Esophagus squamous epithelium (tissue), 5 donors: Measurements from ENCODE around the gene MRPS23. TPM values are rescaled to one million over a fixed set of nuclear protein-coding genes. Genes with fewer than 3 reads are reported as not detected.

Experiments
- DNase-seq: peaks from one replicate; lab custom pipeline; 2025; lab: John Stamatoyannopoulos, UW
- H3K27ac ChIP-seq, 4 donors: fragments of 200-600 bp; sonication (generic); one replicate each; pipeline ENCODE4 v1.5.1; 2016 to 2019; ENCODE audit warnings: mild to moderate bottlenecking in 1 of 4
- H3K27me3 ChIP-seq, 4 donors: fragments of 200-600 bp; sonication (generic); 1 replicate in 3 of 4; 2 replicates in 1 of 4; pipeline versions ENCODE4 v1.5.1 to v1.6.0; 2017 to 2021; ENCODE audit warnings: antibody characterized with exemption in 1 of 4
- H3K36me3 ChIP-seq, 3 donors: fragments of 200-600 bp; sonication (generic); one replicate each; pipeline ENCODE4 v1.5.1; 2016 to 2019
- H3K4me1 ChIP-seq, 3 donors: fragments of 200-600 bp; sonication (generic); one replicate each; pipeline ENCODE4 v1.5.1; 2017 to 2019
- H3K4me3 ChIP-seq, 4 donors: fragments of 200-600 bp; sonication (generic); 1 replicate in 3 of 4; 2 replicates in 1 of 4; pipeline ENCODE4 v1.5.1; 2016 to 2019; ENCODE audit warnings: mild to moderate bottlenecking in 2 of 4, moderate library complexity in 1 of 4
- H3K9me3 ChIP-seq, 3 donors: fragments of 200-600 bp; sonication (generic); one replicate each; pipeline ENCODE4 v1.5.1; 2016 to 2019
- POLR2A ChIP-seq, 4 donors: fragments of 450-650 bp; IDR thresholded peaks; one replicate each; pipeline ENCODE4 v1.6.1; 2017; ENCODE audit warnings: antibody characterized with exemption in 4 of 4, mild to moderate bottlenecking in 4 of 4, moderate library complexity in 3 of 4
- WGBS, 2 donors: methylation state at CpG; one replicate each; pipeline ENCODE4 v1.1.5; 2018; 5-methylcytosine and 5-hydroxymethylcytosine counted together
- intact Hi-C: fragments of 100-400 bp; cut with DNase I; formaldehyde crosslinking; loops from one replicate; pipeline ENCODE4 v1.15.0; 2022
- total RNA-seq, 4 donors: library from RNA; depleted of rRNA; stranded (reverse); fragments of >200 nt; gene quantifications; one replicate each; pipeline ENCODE4 v1.1.0, GENCODE V29; 2016
- TF ChIP-seq, protein P1 (sequence below), 6 experiments: fragments of 450-650 bp in 4 of 6; fragments of 200-600 bp in 2 of 6; sonication (generic) in 2 of 6; IDR thresholded peaks; one replicate each; pipeline ENCODE4 v1.5.1; 2016 to 2019; ENCODE audit warnings: antibody characterized with exemption in 6 of 6, mild to moderate bottlenecking in 4 of 6, moderate library complexity in 4 of 6
- donor health status: DM: yes; HTN: yes; CAD: no.

MRPS23 gene
- total RNA-seq, 4 donors from 2014 or later, result 9.9 to 25.2 (median 20.8) TPM

DNA sequence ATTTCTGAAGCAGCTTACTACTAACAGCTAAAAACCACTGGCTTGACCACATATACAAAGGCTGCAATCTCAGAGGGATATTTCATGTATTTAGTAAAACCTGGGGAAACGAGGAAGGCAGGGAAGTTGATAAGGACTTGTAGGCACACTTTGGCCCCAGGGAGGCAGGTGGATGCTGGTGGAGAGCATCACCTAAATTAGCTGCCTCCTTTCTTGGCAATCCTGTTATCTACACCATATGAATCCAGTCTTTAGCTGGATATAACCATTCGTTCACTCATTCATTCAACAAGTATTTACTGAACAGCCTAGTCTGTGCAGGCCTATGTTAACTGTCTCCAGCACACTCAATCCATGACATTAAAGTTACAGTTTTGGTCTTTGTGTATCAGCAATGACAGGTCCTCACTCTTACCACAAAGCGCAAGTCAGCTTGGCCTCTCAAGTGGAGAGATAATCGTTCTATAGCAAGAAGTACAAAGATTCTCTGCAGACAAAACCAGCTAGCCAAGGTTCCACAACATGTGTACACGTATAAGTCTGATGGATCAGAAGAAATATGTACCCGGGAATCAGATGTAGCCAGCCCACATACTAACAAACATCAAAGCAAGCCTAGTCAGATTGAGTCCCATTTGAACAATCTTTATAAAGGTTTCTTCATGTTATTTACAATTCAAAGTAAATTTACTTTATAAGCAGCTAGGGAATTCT is 10.8 kb downstream of the MRPS23 start:
- Histone ChIP-seq H3K36me3 (peaks cover 0 to 55% (median 26%) of the 10 kb centered on the region in 3 donors), H3K9me3 (no peaks in the 10 kb centered on the region), H3K4me1 (peaks cover 0 to 15% (median 1%) of the 10 kb centered on the region in 3 donors), H3K27ac (no peak overlapping the region), H3K4me3 (no peak overlapping the region), H3K27me3 (no peaks in the 10 kb centered on the region)
- 70 to 72% methylated on average over 6 of the region's 6 CpGs for WGBS, 2 donors
- no peak for DNase-seq
- TF ChIP-seq, protein P1, sequence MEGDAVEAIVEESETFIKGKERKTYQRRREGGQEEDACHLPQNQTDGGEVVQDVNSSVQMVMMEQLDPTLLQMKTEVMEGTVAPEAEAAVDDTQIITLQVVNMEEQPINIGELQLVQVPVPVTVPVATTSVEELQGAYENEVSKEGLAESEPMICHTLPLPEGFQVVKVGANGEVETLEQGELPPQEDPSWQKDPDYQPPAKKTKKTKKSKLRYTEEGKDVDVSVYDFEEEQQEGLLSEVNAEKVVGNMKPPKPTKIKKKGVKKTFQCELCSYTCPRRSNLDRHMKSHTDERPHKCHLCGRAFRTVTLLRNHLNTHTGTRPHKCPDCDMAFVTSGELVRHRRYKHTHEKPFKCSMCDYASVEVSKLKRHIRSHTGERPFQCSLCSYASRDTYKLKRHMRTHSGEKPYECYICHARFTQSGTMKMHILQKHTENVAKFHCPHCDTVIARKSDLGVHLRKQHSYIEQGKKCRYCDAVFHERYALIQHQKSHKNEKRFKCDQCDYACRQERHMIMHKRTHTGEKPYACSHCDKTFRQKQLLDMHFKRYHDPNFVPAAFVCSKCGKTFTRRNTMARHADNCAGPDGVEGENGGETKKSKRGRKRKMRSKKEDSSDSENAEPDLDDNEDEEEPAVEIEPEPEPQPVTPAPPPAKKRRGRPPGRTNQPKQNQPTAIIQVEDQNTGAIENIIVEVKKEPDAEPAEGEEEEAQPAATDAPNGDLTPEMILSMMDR (IDR thresholded peaks at IDR 0.05), result no peak
- TF ChIP-seq POLR2A (IDR thresholded peaks at IDR 0.05), result no peak
- intact Hi-C loops, result loop anchor here (10.0 kb wide), 1 partner anchor 714 kb away; no protein-coding TSS in a partner anchor

DNA sequence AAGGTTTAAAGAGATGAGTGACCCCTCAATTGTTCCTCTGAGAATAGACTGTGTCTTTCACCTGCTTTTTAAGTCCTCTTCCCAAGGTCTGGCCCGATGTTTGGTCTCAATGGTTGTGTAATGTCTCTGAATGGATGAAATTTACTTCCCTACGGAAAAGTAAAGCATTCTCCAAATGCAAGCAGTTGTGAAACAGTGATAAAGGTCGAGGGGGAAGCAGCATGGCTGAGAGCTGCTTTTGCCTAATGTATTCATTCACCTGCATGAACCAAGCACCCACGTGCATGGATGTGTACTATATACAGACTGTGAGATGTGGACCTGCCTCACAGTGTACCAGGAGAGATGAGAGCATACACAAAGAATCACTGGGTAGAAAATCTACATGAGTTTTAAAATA is 11.4 kb downstream of the MRPS23 start:
- H3K36me3 ChIP-seq, result peaks cover 0 to 55% (median 26%) of the 10 kb centered on the region in 3 donors
- H3K27ac ChIP-seq, result no peak overlapping the region
- H3K4me1 ChIP-seq, result peaks cover 0 to 21% (median 7%) of the 10 kb centered on the region in 3 donors
- 57 to 71% methylated on average over 4 of the region's 4 CpGs for WGBS, 2 donors
- TF ChIP-seq, protein P1 (IDR thresholded peaks at IDR 0.05), result no peak
- no peak for TF ChIP-seq POLR2A (IDR thresholded peaks at IDR 0.05)
- no peak overlapping the region for H3K4me3 ChIP-seq
- DNase-seq, result no peak
- H3K27me3 ChIP-seq, result no peaks in the 10 kb centered on the region
- no peaks in the 10 kb centered on the region for H3K9me3 ChIP-seq
- intact Hi-C loops, result loop anchor here (10.0 kb wide), 1 partner anchor 714 kb away; no protein-coding TSS in a partner anchor

- peaks cover 0 to 33% (median 21%) of the 10 kb centered on the region in 3 donors for H3K36me3 ChIP-seq
- peak overlapping the region in 3 of 4 donors; percentile 14 to 55 (median 49) for H3K27ac ChIP-seq
- DNase-seq, result no peak
- H3K4me3 ChIP-seq, result no peak overlapping the region
- TF ChIP-seq, protein P1 (IDR thresholded peaks at IDR 0.05), result no peak
- no peak for TF ChIP-seq POLR2A (IDR thresholded peaks at IDR 0.05)
- H3K4me1 ChIP-seq, result peaks cover 0 to 33% (median 11%) of the 10 kb centered on the region in 3 donors
- WGBS, 2 donors, result 96 to 98% methylated on average over 2 of the region's 2 CpGs
- intact Hi-C loops, result loop anchor here (10.0 kb wide), 1 partner anchor 711 kb away; no protein-coding TSS in a partner anchor
- no peaks in the 10 kb centered on the region for H3K27me3 ChIP-seq
- no peaks in the 10 kb centered on the region for H3K9me3 ChIP-seq
Measured at GRCh38 chr17:57835333-57835900, 14.4 kb downstream of the MRPS23 start.

DNA sequence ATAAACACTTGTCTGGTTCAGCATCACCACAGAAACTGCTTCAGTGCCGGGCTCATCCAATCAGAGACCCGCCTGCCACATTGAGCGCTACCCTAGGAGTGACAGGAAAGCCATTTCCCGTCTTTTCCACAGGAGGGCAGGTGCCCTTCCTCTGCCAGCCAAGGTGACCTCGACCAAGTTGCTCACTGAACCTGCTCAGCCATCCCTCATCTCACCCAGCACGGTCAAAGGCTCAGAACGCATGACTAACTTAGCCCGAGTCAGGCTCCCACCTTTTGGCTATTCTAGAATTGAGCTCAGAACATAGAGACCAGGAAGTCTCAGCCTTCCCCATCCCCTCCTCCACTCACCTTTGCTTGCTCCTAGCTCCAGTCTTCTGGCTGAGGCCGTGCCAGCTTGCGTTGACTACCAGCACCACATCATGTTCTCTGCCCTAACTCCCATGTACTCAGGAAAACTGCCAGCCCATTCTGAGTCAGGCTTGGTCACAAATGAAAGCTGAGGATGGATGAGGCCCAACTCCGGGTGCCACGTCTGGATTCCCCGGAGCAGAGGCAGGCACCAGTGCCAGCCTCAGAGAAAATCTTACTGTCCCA is 15.6 kb downstream of the MRPS23 start:
- intact Hi-C loops, result loop anchor here (10.0 kb wide), 1 partner anchor 709 kb away; no protein-coding TSS in a partner anchor
- H3K27me3 ChIP-seq, result no peaks in the 10 kb centered on the region
- WGBS, 2 donors, result 28 to 48% methylated on average over 6 to 13 of the region's 13 CpGs
- H3K9me3 ChIP-seq, result no peaks in the 10 kb centered on the region
- H3K36me3 ChIP-seq, result peaks cover 0 to 21% (median 10%) of the 10 kb centered on the region in 3 donors
- H3K27ac ChIP-seq, result peak overlapping the region; percentile 22 to 67 (median 52)
- DNase-seq, result no peak
- TF ChIP-seq, protein P1 (IDR thresholded peaks at IDR 0.05), result peak in 2 of 6 experiments; percentile 16 to 39
- TF ChIP-seq POLR2A (IDR thresholded peaks at IDR 0.05), result no peak
- peaks cover 0 to 33% (median 11%) of the 10 kb centered on the region in 3 donors for H3K4me1 ChIP-seq
- H3K4me3 ChIP-seq, result no peak overlapping the region
